Prostate gland (tissue), 2 donors: ENCODE measurements around the gene TEX14. TPM values are rescaled to one million over a fixed set of nuclear protein-coding genes. Genes with fewer than 3 reads are reported as not detected.

Experiments used
- DNase-seq: peaks from one replicate; pipeline ENCODE4 v3.0.0-alpha.2; 2019; ENCODE audit warnings: low spot score
- H3K27ac ChIP-seq, 2 donors: fragments of 200-600 bp; sonication (generic); 2 replicates each; pipeline ENCODE4 v1.5.1; 2017 to 2019
- H3K27me3 ChIP-seq: fragments of 200-600 bp; sonication (generic); replicated peaks from 2 replicates; pipeline ENCODE4 v1.5.1; 2019; ENCODE audit not compliant: insufficient read depth
- H3K36me3 ChIP-seq, 2 donors: fragments of 200-600 bp; sonication (generic); 1 replicate in 1 of 2; 2 replicates in 1 of 2; pipeline versions ENCODE4 v1.5.1 to v1.8.1; 2017 to 2019
- H3K4me1 ChIP-seq: fragments of 200-600 bp; sonication (generic); replicated peaks from 2 replicates; pipeline ENCODE4 v1.5.1; 2019
- H3K4me3 ChIP-seq, 2 donors: fragments of 200-600 bp; sonication (generic); 2 replicates each; pipeline ENCODE4 v1.5.1; 2017 to 2019
- H3K9me3 ChIP-seq: fragments of 200-600 bp; sonication (generic); 2 replicates; pipeline ENCODE4 v1.5.1; 2017
- CTCF ChIP-seq, 4 experiments: fragments of 200-600 bp in 2 of 4; fragments of 450-650 bp in 2 of 4; sonication (generic) in 2 of 4; IDR thresholded peaks; 1 replicate in 3 of 4; 2 replicates in 1 of 4; pipeline ENCODE4 v1.5.1; 2016 to 2019; ENCODE audit warnings: antibody characterized with exemption in 4 of 4, mild to moderate bottlenecking in 2 of 4, moderate library complexity in 2 of 4
- POLR2A ChIP-seq: fragments of 450-650 bp; IDR thresholded peaks from one replicate; pipeline ENCODE4 v1.6.1; 2016; ENCODE audit warnings: antibody characterized with exemption, mild to moderate bottlenecking
- POLR2AphosphoS5 ChIP-seq: sonication (generic); formaldehyde crosslinking; IDR thresholded peaks from one replicate; pipeline ENCODE4 v1.6.1; 2017; ENCODE audit warnings: antibody characterized with exemption
- WGBS: methylation state at CpG from one replicate; pipeline ENCODE4 v1.1.5; 2018; 5-methylcytosine and 5-hydroxymethylcytosine counted together
- intact Hi-C: fragments of 100-400 bp; cut with DNase I; formaldehyde crosslinking; loops from one replicate; pipeline ENCODE4 v1.14.2; 2022
- total RNA-seq, 2 donors: library from RNA; depleted of rRNA; stranded (reverse); fragments of >200 nt; gene quantifications; one replicate each; pipeline ENCODE4 v1.1.0, GENCODE V29; 2016

TEX14 gene
- total RNA-seq, 2 donors from 2014 or later = 0.50 to 14.3 TPM

GRCh38 chr17:58621174-58621573 lies 70.7 kb downstream of the TEX14 start:
- H3K27ac ChIP-seq = no peak overlapping the region
- 61% methylated on average over 3 of the region's 3 CpGs for WGBS
- intact Hi-C loops = no loop called here
- no peaks in the 10 kb centered on the region for H3K36me3 ChIP-seq
- TF ChIP-seq POLR2AphosphoS5 (no peak), POLR2A (no peak), CTCF (IDR thresholded peaks at IDR 0.05) (no peak)
- no peaks in the 10 kb centered on the region for H3K4me1 ChIP-seq
- H3K9me3 ChIP-seq = no peaks in the 10 kb centered on the region
- no peak for DNase-seq
- H3K27me3 ChIP-seq = no peaks in the 10 kb centered on the region
- no peak overlapping the region for H3K4me3 ChIP-seq

DNA sequence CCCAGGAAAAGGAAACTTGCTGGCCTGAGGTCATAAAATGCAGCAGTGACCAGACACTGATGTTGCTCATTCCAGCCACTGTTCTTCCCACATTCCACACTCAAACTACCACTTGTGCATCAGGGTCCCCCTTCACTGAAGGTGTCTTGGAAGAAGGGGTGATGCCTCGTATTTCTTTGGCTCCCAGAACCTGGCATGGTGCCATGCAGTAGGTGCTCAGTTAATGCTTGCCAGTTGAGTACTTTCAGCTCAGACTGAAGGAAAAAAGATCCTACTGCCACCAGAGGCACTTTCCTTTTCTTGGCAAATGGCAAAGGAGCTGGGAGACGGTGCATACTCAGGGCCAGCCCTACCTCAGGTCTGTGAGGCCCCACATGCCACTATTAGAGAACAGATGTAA lies 73.5 kb downstream of the TEX14 start:
- WGBS = 64% methylated on average over 2 of the region's 2 CpGs
- no peak overlapping the region for H3K4me3 ChIP-seq
- H3K27ac ChIP-seq = no peak overlapping the region
- no peaks in the 10 kb centered on the region for H3K27me3 ChIP-seq
- intact Hi-C loops = no loop called here
- no peak for DNase-seq
- H3K4me1 ChIP-seq = no peaks in the 10 kb centered on the region
- no peaks in the 10 kb centered on the region for H3K9me3 ChIP-seq
- TF ChIP-seq POLR2AphosphoS5 (no peak), POLR2A (no peak), CTCF (IDR thresholded peaks at IDR 0.05) (no peak)
- H3K36me3 ChIP-seq = no peaks in the 10 kb centered on the region

GRCh38 chr17:58617563-58617962 lies 74.3 kb downstream of the TEX14 start:
- WGBS = 77% methylated on average over 3 of the region's 3 CpGs
- Histone ChIP-seq H3K4me3 (no peak overlapping the region), H3K27me3 (no peaks in the 10 kb centered on the region), H3K36me3 (no peaks in the 10 kb centered on the region), H3K27ac (no peak overlapping the region), H3K4me1 (no peaks in the 10 kb centered on the region), H3K9me3 (no peaks in the 10 kb centered on the region)
- intact Hi-C loops = no loop called here
- no peak for DNase-seq
- TF ChIP-seq POLR2AphosphoS5 = no peak

DNA sequence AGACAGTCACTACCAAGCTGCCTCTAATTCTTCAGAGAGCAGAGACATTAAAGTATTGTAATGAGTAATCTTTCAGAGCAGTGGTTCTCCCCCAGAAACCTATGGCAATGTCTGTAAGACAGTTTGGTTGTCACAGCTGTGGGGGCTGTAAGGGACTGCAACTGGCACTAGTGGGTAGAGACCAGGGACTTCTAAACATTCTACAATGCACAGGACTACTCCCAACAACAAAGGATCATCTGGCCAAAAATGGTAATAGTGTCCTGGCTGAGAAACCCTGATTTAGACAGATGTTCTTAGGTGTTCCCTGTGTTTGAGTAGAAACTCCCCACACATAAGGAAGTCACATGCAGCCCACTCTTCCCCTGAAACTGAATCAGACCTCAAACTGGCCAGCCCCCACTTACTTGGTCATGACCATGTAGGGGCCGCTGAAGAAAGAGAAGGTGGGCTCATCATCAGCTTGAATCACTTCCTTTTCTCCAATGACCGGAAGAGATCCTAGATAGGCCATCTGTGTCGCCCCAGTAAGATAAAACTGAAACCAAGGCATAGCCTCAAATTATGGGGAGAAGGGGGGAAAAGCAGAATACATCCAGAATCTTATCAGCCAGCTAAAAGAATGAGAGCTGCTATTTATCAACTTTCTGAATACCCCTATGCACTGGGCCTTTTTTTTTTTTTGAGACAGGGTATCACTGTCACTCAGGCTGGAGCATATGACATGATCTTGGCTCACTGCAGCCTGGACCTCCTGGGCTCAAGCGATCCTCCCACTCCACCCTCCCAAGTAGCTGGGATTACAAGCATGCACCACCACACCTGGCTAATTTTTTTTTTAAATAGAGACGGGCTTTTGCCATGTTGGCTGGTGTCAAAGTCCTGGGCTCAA lies 75.8 kb downstream of the TEX14 start:
- H3K36me3 ChIP-seq = no peaks in the 10 kb centered on the region
- intact Hi-C loops = no loop called here

More for the DNA sequence above, 75.8 kb downstream of the TEX14 start:
- TF ChIP-seq CTCF (IDR thresholded peaks at IDR 0.05) = no peak
- TF ChIP-seq POLR2AphosphoS5 = no peak
- TF ChIP-seq POLR2A = no peak
- Histone ChIP-seq H3K4me1 (no peaks in the 10 kb centered on the region), H3K9me3 (no peaks in the 10 kb centered on the region), H3K4me3 (no peak overlapping the region), H3K27me3 (no peaks in the 10 kb centered on the region), H3K27ac (no peak overlapping the region)
- no peak for DNase-seq
- 83% methylated on average over 5 of the region's 5 CpGs for WGBS
